K562 (cell line): ENCODE measurements around the gene PCSK2. TPM values are rescaled to one million over a fixed set of nuclear protein-coding genes. Genes with fewer than 3 reads are reported as not detected.

Experiments
- PCBP1 ChIP-seq: fragments of 200-400 bp; formaldehyde crosslinking; IDR thresholded peaks from 2 replicates; pipeline ENCODE4 v1.6.1; 2018; ENCODE audit warnings: mild to moderate bottlenecking, low read depth, low read length; ENCODE audit not compliant: poor library complexity, severe bottlenecking
- REST ChIP-seq, 2 experiments: fragments of 450-650 bp; formaldehyde crosslinking in 1 of 2; IDR thresholded peaks; 2 replicates each; pipeline versions ENCODE4 v1.4.0 to v1.6.1; 2014 to 2020; ENCODE audit warnings: mild to moderate bottlenecking in 2 of 2, borderline replicate concordance in 1 of 2, low read depth in 1 of 2
- polyA plus RNA-seq, 8 experiments: library from polyadenylated mRNA; depleted of rRNA in 4 of 8; stranded (reverse) in 5 of 8; unstranded in 3 of 8; fragments of >200 nt; fragmentation: Nextera tagmentation in 2 of 8; fragmentation: Illumina TruSeq in 1 of 8; extraction: Ambion mirVana in 2 of 8; extraction: Trizol in 1 of 8; gene quantifications; 2 replicates each; pipeline versions ENCODE4 v1.2.1 to v1.2.3, GENCODE V29; 2011 to 2014; ENCODE audit warnings: inconsistent platforms in 1 of 8, missing spikeins in 1 of 8
- total RNA-seq, 7 experiments: library from RNA; depleted of rRNA in 6 of 7; stranded (reverse); fragments of >200 nt in 6 of 7; fragmentation: Illumina TruSeq in 2 of 7; extraction: Trizol in 2 of 7; gene quantifications; 2 replicates each; pipeline versions ENCODE4 v1.2.1 to v1.2.3, GENCODE V29; 2011 to 2021; ENCODE audit warnings: low replicate concordance in 1 of 7

Gene PCSK2
- total and polyA plus RNA-seq, 9 of the 15 experiments (the other 6 are each of a cell fraction or from before 2014, with no cell fraction given) = 0.04 to 0.07 (median 0.05) TPM; not detected in 6

DNA sequence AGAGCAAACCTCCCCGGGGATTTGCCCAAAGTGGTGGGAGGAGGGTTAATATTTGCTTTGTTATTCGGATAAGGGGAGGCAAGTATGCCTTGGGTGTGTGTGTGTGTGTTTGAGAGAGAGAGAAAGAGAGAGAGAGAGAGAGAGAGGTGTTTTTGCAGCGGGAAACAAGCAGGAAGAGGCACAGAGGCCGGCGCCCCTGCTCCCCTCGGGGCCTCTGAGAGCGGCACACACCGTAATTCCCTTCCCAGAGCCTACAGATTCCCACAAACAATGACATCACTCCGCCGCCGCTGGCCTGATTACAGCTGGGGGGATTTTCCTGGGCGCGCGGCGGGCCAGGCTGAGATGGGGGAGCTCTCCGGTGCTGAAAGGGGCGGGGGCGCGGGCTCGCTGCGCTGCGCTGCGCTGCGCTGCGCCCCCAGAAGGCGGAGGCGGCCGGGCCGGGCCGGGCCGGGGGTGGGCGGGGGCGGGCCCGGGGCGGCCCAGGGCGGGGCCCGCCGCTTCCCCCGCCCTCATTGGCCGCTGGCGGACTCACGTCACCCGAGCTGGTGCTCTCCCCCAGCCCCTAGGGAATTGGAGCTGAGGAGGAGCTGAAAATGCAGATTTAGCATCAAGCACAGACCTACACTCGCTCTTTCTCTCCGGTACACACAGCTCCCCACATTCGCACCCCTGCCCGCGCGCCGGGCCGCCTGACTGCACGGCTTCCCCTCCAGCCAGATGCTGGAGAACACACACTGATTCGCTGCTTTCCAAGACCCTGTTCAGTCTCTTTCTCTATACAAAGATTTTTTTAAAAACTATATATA lies at the start of gene PCSK2 (continued):
- TF ChIP-seq REST (IDR thresholded peaks at IDR 0.05; ENCODE audit: borderline replicate concordance) (peak; percentile 77), REST (CRISPR knock-in tag; IDR thresholded peaks at IDR 0.05; ENCODE audit: low read depth) (no peak), PCBP1 (no peak)
